DMS53 treated with DMSO at 0.1 percent for 48 hours (cell line): Measurements from ENCODE around the gene ZNF771.

Experiments
- DNase-seq: peaks from one replicate; lab custom pipeline; 2025; ENCODE audit not compliant: unreplicated experiment; lab: John Stamatoyannopoulos, UW

The ZNF771 gene

DNA sequence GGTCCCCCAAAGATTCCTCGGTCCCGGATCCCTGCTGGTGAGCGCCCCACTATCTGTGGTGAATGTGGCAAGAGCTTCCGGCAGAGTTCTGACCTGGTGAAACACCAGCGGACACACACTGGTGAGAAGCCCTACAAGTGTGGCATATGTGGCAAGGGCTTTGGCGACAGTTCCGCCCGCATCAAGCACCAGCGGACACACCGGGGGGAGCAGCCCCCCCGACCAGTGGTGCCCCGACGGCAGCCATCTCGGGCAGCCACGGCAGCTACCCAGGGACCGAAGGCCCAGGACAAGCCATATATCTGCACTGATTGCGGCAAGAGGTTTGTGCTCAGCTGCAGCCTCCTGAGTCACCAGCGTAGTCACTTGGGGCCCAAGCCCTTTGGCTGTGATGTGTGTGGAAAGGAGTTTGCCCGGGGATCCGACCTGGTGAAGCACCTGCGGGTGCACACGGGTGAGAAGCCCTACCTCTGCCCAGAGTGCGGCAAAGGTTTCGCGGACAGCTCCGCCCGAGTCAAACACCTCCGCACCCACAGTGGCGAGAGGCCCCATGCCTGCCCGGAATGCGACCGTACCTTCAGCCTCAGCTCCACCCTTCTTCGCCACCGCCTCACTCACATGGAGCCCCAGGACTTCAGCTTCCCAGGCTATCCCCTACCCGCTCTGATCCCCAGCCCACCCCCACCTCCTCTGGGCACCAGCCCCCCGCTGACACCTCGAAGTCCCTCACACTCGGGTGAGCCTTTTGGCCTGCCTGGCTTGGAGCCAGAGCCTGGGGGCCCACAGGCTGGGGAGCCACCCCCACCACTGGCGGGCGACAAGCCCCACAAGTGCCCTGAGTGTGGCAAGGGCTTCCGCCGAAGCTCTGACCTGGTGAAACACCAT lies 9.4 kb upstream of the ZNF771 start:
- no peak for DNase-seq

DNA sequence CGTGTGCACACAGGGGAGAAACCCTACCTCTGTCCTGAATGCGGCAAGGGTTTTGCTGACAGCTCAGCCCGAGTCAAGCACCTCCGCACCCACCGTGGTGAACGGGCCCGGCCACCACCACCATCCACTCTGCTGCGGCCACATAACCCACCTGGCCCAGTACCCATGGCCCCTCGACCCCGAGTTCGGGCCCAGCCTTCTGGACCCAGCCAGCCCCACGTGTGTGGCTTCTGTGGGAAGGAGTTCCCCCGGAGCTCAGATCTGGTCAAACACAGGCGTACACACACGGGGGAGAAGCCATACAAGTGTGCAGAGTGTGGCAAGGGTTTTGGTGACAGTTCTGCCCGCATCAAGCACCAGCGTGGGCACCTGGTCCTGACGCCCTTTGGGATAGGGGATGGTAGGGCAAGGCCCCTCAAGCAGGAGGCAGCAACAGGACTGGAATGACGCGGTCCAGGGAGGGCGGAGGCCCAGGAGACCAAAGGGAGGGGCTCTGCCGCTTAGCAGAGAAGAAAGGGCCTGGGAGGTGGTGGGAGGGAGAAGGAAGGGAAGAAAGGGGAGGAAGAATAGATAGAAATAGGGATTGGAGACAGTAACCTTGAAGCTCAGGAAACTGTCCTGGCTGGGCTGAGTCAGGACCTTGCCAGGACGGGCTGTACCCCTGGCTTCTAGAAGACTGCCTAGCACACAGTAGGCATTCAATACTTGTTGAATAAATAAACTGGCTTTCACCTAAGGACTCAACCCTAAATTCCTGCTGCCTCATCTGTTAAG lies 8.6 kb upstream of the ZNF771 start:
- DNase-seq, result no peak

- DNase-seq, result no peak
These were observed 7.8 kb upstream of the ZNF771 start for GRCh38 chr16:30399435-30400186.

DNA sequence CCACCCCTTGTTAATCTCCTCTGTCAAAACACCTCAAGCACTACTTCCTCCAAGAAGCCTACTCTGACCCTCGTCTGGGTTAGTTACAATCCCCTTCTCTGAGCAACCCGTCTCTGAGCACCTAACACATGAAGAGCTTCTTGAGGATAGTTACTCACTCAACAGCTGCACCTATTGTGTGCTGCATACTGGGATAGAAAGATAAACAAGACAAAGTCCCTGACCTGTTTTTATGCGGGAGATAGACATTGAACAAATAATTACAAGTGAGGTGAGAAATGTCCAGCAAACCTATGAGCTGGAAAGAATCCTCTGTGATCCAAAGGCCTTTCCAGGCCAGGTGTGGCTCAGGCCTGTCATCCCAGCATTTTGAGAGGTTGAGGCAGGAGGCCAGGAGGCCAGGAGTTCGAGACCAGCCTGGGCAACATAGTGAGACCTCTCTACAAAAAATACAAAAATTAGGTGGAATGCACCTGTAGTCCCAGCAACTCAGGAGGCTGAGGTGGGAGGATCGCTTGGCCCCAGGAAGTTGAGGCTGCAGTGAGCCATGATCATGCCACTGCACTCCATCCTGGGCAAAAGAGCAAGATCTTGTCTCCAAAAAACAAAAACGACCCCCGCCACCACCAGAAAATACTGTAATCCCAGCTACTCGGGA lies 5.5 kb upstream of the ZNF771 start:
- peak; percentile 92 for DNase-seq

DNA sequence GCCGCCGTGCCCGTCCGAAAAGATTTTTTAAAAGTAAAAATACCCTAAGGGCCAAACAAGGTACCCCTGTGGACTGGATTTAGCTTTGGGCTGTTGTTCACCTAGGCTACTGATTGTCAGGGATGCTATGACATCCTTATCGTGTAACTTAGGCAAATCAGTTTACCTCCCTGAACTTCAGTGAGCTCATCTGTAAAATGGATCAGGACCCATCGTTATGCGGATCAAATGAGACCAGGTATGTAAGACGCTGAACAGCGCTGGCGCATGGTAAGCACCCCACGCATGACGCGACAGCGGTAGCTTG lies 658 bp upstream of the ZNF771 start:
- no peak for DNase-seq

GRCh38 chr16:30407804-30408534 lies 563 bp downstream of the ZNF771 start:
- no peak for DNase-seq

DNA sequence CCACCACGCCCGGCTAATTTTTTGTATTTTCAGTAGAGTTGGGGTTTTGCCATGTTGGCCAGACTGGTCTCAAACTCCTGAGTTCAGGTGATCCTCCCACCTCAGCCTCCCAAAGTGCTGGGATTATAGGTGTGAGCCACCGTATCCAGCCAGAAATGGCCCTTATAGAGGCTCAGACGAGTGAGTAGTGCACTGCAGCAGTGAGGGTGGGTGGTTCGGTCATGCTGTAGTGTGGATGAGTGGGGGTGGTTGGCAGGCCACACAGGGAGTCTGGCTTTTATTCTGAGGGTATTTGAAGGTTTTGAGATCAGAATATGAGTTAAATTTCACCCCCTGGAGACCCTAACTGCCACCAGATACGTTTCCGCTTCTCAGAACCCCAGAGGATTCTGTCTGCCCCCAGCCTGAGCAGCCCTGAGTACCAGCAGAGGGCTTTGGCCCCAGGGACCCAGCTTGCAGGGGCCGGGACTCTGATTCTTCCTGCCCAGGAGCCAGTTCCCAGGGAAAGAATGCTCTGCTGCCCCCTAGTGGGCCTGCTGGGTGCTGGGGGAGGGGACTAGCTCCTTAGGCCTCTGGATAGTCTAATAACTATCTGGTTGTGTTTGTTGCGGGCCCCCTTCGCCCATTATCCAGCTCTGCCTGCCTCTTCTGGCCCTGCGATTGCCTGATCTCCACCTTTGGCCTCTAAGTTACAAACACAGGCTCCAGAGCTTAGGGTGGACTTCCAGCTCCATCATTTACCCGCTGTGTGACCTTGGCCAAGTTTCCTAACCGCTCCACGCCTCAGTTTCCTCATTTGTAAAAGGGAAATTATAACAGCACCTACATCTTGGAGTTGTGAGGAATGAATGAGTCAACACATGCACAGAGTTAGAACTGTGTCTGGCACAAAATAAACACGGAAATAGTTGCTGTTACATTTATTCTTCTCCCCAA lies 2.0 kb downstream of the ZNF771 start:
- DNase-seq, result peak; percentile 80

GRCh38 chr16:30413112-30413806 lies 5.9 kb downstream of the ZNF771 start:
- no peak for DNase-seq

DNA sequence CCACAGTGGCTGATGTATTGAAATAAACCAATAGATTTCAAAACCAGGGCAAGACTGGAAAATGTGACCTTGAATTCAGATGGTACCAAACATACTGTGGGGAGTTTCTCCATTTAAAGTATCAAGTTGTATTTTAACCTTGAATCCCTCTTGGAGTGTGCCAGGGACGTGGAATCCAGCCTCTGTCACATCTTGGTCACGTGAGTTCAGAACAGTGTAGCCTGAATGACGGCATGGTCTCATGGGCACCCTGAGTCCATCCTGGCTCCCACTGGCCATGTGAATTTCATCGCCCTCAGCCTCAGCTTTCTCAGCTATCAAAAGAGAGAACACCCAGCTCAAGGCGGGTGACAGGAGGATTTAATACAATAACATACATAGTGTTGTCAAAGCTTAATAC lies 6.8 kb downstream of the ZNF771 start:
- no peak for DNase-seq

GRCh38 chr16:30416047-30416603 lies 8.7 kb downstream of the ZNF771 start:
- DNase-seq, result no peak

DNA sequence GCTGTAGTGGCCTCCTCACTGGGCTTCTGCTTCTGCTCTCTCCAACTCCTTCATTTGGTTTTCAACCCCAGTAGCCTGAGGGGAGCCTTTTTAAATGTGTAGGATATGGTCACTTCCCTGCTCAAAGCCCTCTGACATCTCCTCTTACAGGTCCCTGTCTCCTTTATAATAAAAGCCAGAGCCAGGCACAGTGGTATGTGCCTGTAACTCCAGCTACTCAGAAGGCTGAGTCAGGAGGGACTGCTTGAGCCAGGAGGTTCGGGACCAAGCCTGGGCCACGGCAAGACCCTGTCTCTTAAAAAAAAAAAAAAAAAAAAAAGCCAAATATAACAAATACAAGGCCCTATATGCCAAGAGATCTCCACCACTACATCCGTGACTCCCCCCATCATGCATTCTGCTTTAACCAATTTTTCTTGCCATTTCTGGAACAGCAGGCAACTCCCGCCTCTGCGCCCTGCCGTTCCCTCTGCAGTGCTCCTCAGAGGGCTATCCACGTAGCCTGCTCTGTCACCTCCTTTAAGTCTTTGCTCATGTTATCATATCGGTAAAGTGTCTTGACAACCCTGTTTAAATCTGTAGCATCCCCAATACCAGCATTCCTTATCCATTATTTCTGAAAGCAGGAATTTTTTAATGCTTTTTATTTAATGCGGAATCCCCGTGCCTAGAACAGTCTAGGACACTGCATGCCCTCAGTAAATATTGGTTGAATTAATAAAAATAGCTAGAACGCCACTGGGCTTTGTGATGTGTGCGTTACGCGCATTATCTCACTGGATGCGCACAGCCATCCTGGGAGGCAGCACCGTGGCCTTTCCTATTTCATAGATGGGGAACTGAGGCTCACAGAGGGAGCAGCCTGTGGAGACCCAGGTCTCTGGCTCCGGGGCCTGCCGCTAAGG lies 9.5 kb downstream of the ZNF771 start:
- DNase-seq, result peak; percentile 16

DNA sequence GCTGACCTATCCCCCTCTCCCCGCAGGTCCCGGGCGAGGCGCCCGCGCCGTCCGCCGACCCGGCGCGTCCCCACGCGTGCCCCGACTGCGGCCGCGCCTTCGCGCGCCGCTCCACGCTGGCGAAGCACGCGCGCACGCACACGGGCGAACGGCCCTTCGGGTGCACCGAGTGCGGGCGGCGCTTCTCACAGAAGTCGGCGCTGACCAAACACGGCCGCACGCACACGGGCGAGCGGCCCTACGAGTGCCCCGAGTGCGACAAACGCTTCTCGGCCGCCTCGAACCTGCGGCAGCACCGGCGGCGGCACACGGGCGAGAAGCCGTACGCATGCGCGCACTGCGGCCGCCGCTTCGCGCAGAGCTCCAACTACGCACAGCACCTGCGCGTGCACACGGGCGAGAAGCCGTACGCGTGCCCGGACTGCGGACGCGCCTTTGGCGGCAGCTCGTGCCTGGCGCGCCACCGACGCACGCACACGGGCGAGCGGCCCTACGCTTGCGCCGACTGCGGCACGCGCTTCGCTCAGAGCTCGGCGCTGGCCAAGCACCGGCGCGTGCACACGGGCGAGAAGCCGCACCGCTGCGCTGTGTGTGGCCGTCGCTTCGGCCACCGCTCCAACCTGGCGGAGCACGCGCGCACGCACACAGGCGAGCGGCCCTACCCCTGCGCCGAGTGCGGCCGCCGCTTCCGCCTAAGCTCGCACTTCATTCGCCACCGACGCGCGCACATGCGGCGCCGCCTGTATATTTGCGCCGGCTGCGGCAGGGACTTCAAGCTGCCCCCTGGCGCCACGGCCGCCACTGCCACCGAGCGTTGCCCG lies 10.3 kb downstream of the ZNF771 start:
- peak; percentile 95 for DNase-seq

DNA sequence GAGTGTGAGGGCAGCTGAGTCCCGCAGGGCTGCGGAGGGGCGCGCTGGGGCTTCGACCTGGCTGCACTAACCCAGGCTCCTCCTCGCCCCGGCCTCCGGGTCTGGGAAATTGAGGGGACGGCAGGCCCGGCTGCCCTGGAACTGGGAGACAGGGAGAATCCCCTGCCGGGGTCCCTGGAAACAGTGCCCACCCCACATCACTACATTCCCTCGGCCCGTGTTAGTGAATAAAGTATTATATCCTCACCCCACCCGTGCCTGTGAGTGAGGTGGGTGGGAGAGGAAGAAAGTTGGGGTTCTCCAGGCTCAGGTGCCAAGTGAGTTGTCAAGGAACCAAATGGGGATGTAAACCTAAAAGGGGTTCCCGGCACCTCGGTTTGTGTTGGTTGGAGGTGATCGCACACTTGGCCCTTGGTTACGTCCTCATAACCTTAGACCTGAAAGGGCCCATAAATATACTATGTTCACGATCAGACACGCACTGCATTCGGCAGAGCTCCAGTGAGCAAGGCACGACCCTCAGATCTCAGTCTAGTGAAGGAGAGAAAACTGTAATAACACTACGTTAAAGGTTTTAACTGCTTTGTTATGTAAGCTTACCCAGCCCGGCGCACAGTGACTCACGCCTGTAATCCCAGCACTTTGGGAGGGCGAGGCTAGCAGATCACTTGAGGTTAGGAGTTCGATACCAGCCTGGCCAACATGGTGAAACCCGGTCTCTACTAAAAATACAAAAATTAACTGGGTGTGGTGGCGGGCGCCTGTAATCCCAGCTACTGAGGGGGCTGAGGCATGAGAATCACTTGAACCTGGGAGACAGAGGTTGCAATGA lies 11.2 kb downstream of the ZNF771 start:
- DNase-seq, result no peak

GRCh38 chr16:30421010-30421409 lies 13.6 kb downstream of the ZNF771 start:
- DNase-seq, result no peak

DNA sequence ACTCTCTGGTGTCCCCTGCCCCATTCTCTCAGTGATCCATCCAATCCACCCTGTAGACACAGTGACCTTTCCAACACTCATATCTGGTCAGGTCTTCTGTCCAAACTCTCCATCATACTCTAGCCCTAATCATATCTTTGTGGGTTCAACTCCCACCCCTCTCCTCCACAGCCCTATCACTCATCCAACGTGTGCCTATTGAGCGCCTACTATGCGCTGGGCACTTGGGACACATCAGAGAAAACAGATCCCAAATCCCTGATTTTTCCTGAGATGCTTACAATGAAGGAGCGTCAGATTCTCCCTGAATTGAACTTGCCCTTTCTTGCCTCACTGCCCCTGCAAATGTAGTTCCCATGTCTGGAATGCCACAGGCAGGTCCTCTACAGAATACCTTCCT lies 20.6 kb downstream of the ZNF771 start:
- no peak for DNase-seq

GRCh38 chr16:30429418-30429677 lies 21.9 kb downstream of the ZNF771 start:
- DNase-seq, result no peak
